Parathyroid adenoma (tissue), 2 donors: Measurements from ENCODE around the gene FOXO3.

ENCODE experiments used
- H2AFZ ChIP-seq: fragments of 300-600 bp; sonication (generic); one replicate; pipeline ENCODE4 v1.7.0; 2017; ENCODE audit warnings: antibody characterized with exemption, mild to moderate bottlenecking
- H3K27ac ChIP-seq: fragments of 300-600 bp; sonication (generic); one replicate; pipeline ENCODE4 v1.7.0; 2017
- H3K27me3 ChIP-seq: fragments of 300-600 bp; sonication (generic); one replicate; pipeline ENCODE4 v1.7.0; 2017; ENCODE audit warnings: low read length; ENCODE audit not compliant: control insufficient read depth, insufficient read depth
- H3K36me3 ChIP-seq: fragments of 300-600 bp; sonication (generic); one replicate; pipeline ENCODE4 v1.7.0; 2017; ENCODE audit warnings: low read length; ENCODE audit not compliant: control insufficient read depth, insufficient read depth
- H3K4me1 ChIP-seq: fragments of 300-600 bp; sonication (generic); one replicate; pipeline ENCODE4 v1.7.0; 2017; ENCODE audit warnings: control low read depth
- H3K4me2 ChIP-seq: fragments of 300-600 bp; sonication (generic); one replicate; pipeline ENCODE4 v1.7.0; 2017; ENCODE audit warnings: low read length
- H3K4me3 ChIP-seq: fragments of 300-600 bp; sonication (generic); one replicate; pipeline ENCODE4 v1.7.0; 2017; ENCODE audit warnings: low read depth, low read length
- H3K79me2 ChIP-seq: fragments of 300-600 bp; sonication (generic); one replicate; pipeline ENCODE4 v1.7.0; 2017; ENCODE audit warnings: control low read depth
- H3K9ac ChIP-seq: fragments of 300-600 bp; sonication (generic); one replicate; pipeline ENCODE4 v1.7.0; 2017; ENCODE audit warnings: mild to moderate bottlenecking
- H3K9me3 ChIP-seq: fragments of 300-600 bp; sonication (generic); one replicate; pipeline ENCODE4 v1.7.0; 2017; ENCODE audit warnings: low read length; ENCODE audit not compliant: control insufficient read depth
- CTCF ChIP-seq: fragments of 300-600 bp; sonication (generic); IDR thresholded peaks from one replicate; pipeline ENCODE4 v1.7.0; 2017; ENCODE audit warnings: antibody characterized with exemption, mild to moderate bottlenecking
- donor health status: primary hyperparathyroidism.

The FOXO3 gene

DNA sequence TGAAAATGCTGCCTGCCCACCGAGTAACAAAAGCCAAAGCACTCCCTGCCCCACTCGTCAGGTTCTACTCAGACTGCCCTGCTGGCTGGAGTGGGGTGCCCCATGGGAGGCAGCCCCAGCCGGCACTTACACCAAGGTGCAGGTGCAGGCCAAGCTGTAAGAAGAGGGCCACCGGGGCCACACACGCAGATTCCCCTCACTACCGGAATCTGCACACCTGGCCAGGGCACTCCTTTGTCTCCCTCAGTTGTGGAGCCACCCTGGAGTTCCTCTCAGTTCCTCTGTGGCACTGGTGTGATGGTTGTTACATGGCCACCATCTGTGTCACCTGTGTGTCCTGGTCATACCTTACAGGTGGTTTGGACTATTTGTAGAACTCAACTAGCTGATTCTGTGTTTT is 112.4 kb downstream of the FOXO3 start:
- H3K9me3 ChIP-seq, result no peaks in the 10 kb centered on the region
- H3K27me3 ChIP-seq, result no peaks in the 10 kb centered on the region
- H3K4me2 ChIP-seq, result no peak overlapping the region
- H2AFZ ChIP-seq, result no peak overlapping the region
- peaks cover 38% of the 10 kb centered on the region for H3K79me2 ChIP-seq
- H3K4me1 ChIP-seq, result peaks cover 19% of the 10 kb centered on the region
- H3K4me3 ChIP-seq, result no peak overlapping the region
- H3K9ac ChIP-seq, result no peak overlapping the region
- TF ChIP-seq CTCF, result no peak
- no peak overlapping the region for H3K27ac ChIP-seq
- H3K36me3 ChIP-seq, result no peaks in the 10 kb centered on the region

- Histone ChIP-seq H3K4me1 (peaks cover 19% of the 10 kb centered on the region), H3K36me3 (no peaks in the 10 kb centered on the region), H3K27ac (no peak overlapping the region)
These were observed 112.9 kb downstream of the FOXO3 start for GRCh38 chr6:108673602-108674001.

DNA sequence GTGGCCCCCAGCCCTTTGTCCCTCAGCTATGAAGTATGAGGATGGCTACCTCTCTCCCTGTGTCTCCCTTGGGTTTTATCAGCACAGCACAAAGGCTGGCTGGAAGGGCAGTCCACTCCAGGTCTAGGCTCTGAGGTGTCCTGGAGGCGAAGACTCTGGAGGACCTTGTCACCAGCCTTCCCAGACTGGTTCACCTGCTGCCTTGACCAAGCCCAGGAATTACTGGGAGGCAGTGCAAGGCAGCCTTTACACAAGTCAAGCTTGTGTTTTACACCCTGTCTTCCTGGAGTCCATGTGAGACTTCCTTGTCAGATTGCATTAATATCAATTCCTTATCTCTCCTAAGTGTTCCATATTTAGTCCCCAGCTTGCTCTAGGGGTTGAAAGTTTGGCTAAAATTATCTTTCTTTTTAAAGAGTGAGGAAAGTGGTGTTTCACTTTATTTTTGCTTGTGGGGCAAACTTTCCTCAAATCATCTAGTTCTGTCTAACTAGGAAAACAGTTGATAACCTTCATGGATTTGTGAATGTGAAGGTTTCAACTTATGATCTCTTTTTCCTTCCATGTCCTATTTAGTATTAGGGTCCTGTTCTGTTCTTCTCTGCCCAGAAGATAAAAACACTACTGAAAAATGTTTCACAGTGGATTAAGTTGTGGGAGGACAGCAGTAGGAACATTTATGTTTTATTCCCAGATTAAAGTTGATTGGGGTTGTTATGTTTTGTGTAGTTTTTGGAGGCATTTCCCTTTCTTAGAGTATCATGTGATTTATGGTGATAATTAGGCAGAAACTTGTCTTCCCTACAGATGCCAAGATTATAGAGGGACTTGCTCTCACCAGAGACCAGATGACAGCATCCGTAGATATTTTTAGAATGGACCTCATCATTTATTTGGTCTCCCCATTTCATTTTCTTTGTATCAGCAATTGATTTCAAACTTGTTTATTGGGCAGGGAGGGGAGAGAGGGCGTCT is 114.8 kb downstream of the FOXO3 start:
- Histone ChIP-seq H3K27ac (no peak overlapping the region), H3K4me3 (no peak overlapping the region), H2AFZ (no peak overlapping the region), H3K9ac (no peak overlapping the region), H3K9me3 (no peaks in the 10 kb centered on the region), H3K4me2 (no peak overlapping the region), H3K4me1 (peaks cover 17% of the 10 kb centered on the region), H3K79me2 (peaks cover 24% of the 10 kb centered on the region), H3K27me3 (no peaks in the 10 kb centered on the region), H3K36me3 (no peaks in the 10 kb centered on the region)
- no peak for TF ChIP-seq CTCF

More at GRCh38 chr6:108673602-108674001, 112.9 kb downstream of the FOXO3 start:
- no peak overlapping the region for H2AFZ ChIP-seq
- no peak overlapping the region for H3K4me2 ChIP-seq
- no peak for TF ChIP-seq CTCF
- no peak overlapping the region for H3K9ac ChIP-seq
- H3K9me3 ChIP-seq, result no peaks in the 10 kb centered on the region
- H3K79me2 ChIP-seq, result peaks cover 34% of the 10 kb centered on the region
- H3K4me3 ChIP-seq, result no peak overlapping the region
- no peaks in the 10 kb centered on the region for H3K27me3 ChIP-seq

DNA sequence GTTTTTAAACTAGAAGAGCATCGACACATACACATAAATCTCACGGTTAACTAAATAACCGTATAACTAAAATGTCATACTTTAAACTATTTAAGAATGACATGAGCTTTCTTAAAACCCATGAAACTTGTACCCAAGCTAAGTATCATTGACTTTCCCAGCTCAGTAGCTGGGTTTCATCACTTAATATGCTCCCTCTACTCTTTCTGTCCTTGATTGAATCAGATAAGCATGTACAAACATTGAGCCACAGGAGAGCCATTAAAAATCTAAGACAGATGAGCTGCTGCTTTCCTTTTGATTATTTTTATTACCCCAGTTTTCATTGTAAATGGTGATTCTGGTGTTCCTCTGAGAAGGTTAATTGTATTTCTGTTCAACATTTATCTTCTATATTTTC is 115.8 kb downstream of the FOXO3 start:
- H3K27ac ChIP-seq, result no peak overlapping the region
- TF ChIP-seq CTCF, result no peak
- H3K36me3 ChIP-seq, result no peaks in the 10 kb centered on the region

More for the DNA sequence above, 115.8 kb downstream of the FOXO3 start:
- Histone ChIP-seq H3K4me3 (no peak overlapping the region), H3K79me2 (peaks cover 13% of the 10 kb centered on the region), H3K4me2 (no peak overlapping the region), H2AFZ (no peak overlapping the region), H3K4me1 (peaks cover 17% of the 10 kb centered on the region), H3K9me3 (no peaks in the 10 kb centered on the region), H3K9ac (no peak overlapping the region), H3K27me3 (no peaks in the 10 kb centered on the region)
